Esophagus mucosa (tissue), 1 donor: ENCODE data around the gene MYOF. TPM values are rescaled to one million over a fixed set of nuclear protein-coding genes. Genes with fewer than 3 reads are reported as not detected.
"Not testable (repeated sequence)": the region's sequence is repeated elsewhere in the genome, so short reads cannot be mapped to it uniquely, and the experiment has no call there.

Experiments
- ATAC-seq: fragments of 200-7000 bp; cut with Tn5 transposase; one replicate; pipeline ENCODE4 v1.9.1; 2020
- total RNA-seq: library from RNA; stranded (reverse); gene quantifications from one replicate; pipeline ENCODE4 v1.2.4, GENCODE V29; 2023
- donor health status: DM: yes; HTN: yes; CAD: no.

MYOF gene
- total RNA-seq, 1 donor from 2014 or later = 134 TPM

- no peak for ATAC-seq
Measured at GRCh38 chr10:93420091-93420490, 62.0 kb downstream of the MYOF start.

DNA sequence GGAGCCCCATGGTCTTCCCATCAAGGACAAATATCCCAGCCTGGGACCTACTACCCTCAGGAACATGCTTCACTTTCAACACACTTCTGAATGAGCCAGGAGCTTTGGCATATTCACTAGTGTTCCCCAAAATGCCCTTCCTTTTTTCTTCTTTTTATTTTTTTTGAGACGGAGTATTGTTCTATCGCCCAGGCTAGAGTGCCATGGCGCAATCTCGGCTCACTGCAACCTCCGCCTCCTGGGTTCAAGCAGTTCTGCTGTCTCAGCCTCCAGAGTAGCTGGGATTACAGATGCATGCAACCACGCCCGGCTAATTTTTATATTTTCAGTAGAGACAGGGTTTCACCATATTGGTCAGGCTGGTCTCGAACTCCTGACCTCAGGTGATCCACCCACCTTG, 63.1 kb downstream of the MYOF start:
- not testable (repeated sequence) for ATAC-seq

DNA sequence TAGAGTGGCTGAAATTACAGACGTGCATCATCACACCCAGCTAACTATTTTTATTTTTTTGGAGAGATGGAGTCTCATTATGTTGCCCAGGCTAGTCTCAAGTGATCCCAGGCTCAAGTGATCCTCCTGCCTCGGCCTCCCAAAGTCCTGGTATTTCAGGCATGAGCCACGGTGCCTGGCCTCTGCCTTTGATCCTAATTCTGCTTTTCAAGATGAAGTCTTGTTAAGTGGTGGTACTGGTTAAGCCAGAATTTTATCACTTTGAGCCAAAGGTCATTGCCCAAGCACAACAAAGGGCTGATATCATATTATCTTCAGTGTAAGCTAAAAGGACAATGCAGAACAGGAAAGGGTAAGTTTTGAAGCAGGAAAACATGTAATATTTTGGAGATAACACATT, 64.2 kb downstream of the MYOF start:
- ATAC-seq = no peak

DNA sequence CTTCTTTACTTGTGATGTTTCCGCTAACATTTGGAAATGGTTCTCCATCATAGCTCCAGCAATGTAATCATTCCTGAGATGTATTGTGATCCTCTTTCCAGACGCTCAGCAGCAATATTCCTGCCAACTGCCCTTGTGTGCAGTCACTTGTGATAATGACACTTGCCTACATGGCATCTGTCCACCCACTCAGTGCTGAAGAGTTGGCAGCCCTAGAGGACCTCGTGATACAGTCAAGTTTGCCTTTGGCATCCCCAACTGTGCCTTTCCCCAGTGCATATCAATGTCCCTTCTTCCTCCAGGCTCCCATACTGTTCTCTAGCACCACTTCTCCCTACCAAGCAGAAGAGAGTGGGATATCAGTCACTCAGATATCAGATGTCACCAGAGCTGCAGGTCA, 64.9 kb downstream of the MYOF start:
- no peak for ATAC-seq

- no peak for ATAC-seq
Measured at GRCh38 chr10:93416824-93417223, 65.3 kb downstream of the MYOF start.

DNA sequence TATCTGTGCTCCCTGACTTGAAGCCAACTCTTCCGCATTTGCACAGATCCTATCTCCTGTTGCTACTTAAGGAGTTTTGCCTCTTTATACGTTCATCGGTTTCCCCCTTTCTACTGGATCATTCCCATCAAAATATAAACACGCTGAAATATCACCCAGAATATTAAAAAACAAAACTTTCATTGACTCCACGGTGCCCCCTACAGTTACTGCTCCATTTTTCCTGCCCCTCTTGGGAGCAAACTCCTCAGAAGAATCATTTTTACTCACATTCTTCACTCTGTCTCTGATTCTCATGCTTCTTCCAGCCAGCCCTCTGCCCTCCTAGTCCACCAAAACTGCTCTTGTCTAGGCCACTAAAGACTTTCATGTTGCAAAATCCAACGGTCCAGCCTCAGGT, 66.4 kb downstream of the MYOF start:
- no peak for ATAC-seq

GRCh38 chr10:93413252-93413689, 68.9 kb downstream of the MYOF start:
- peak; percentile 86 for ATAC-seq

- ATAC-seq = no peak
Measured at GRCh38 chr10:93412801-93413200, 69.3 kb downstream of the MYOF start.

GRCh38 chr10:93410697-93411348, 71.3 kb downstream of the MYOF start:
- no peak for ATAC-seq

DNA sequence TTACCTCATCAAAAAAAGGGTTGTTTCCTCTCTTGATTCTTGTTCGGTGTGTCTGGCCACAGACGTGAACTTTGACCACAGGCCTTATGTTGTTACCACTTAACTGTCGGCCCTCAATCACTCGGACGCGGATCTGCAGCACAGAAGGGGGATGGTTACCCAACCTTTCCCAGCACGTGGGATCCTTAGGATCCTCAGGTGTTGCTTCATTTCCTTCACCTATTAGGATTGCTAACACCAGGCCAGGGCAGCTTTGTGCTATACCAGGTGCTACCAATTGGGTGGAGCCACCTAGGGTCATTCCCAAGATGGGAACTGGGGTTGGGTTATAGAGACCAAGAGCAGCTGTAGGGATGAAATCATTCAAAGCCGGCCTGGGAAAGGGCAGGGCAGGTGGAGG, 73.4 kb downstream of the MYOF start:
- ATAC-seq = no peak

DNA sequence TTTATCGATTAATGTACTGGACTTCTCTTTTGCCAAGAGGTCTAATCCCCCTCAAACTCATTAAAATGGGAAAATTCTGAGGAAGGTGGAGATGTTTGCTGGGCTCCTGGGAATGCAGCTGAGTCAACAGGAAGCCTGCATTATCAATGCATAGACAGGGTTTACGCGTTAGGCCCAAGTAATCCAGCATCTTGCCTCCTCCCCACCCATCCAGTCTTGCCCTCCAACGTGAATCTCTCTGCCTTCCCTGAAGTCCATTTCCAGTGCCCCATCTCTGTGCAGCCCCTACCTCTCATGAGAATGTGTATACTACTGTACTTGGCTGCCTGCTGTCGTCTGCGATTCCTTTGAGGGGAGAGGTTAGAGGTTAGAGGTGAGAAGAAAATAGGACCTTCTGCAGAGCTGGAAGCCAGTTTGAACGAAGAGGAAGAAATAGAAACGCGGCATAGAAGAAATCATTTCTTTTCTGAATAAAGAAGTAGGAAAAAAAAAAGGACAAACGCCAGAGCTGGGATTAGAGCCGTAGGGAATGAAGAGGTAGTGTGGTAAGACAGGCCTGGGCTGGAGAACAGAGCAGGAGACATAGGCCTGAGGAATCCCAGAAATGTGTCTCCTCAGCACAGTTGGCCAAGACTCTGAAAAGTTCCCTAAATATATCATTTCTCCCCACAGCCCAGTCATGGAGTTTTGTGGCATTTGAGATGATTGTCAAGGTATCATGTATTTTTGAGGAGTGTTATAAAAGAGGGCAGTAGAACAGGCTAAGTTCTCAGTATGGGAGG, 75.6 kb downstream of the MYOF start:
- peak; percentile 51 for ATAC-seq

DNA sequence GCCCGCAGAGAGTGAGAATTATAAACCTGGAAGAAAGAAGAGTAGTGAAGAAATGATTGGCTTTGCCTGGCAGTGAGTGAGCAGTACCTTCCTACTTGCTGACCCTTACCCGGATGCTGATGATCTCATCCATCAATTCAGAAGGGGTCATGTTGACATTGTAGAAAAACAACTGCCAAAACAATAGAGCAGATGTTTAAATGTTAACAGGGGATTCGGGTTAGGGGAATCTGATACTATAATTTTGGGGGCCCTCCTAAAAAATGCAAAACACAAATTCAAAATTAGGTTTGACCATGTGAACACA, 78.1 kb downstream of the MYOF start:
- no peak for ATAC-seq

- no peak for ATAC-seq
Measured at GRCh38 chr10:93403152-93404047, 78.7 kb downstream of the MYOF start.

- ATAC-seq = no peak
Measured at GRCh38 chr10:93402192-93402591, 79.9 kb downstream of the MYOF start.

GRCh38 chr10:93398528-93398927, 83.6 kb downstream of the MYOF start:
- no peak for ATAC-seq

- no peak for ATAC-seq
Measured at GRCh38 chr10:93397020-93397419, 85.1 kb downstream of the MYOF start.

DNA sequence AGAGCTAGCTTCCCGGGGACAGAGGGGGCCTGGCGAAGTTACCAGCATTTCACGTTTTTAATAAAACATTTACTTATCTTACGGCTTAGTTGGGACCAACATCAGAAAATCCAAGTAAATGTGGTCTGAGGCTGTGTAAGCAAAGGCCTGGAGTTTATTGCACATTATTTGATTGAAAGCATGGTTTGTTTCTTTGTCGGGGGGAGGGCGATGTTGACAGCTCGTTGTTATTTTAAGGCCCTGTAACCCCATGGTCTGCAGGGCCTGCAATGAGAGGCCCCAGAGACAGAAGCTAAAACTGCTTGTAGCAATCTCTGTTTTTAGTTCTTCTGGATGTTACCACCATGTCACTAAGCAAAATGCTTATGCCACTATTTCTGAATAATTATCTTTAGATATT, 88.9 kb downstream of the MYOF start:
- ATAC-seq = no peak

DNA sequence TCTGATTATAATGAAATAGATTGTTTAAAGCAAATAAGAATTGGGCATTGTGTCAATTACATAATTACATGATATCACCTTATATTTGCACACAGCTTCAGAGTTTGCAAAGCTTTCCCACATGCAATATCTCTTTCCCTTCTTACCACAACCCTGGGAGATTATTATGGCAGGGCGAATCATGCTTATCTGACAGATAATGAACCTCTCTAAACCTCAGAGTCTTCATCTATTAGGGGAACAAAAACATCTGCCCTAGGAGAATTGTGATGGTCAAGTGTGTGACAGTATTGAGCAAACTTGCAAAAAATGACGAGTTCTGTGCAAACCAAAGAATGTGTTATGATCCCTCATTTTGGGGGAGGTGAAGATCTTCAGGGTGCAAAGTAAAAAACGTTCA, 90.0 kb downstream of the MYOF start:
- ATAC-seq = no peak

DNA sequence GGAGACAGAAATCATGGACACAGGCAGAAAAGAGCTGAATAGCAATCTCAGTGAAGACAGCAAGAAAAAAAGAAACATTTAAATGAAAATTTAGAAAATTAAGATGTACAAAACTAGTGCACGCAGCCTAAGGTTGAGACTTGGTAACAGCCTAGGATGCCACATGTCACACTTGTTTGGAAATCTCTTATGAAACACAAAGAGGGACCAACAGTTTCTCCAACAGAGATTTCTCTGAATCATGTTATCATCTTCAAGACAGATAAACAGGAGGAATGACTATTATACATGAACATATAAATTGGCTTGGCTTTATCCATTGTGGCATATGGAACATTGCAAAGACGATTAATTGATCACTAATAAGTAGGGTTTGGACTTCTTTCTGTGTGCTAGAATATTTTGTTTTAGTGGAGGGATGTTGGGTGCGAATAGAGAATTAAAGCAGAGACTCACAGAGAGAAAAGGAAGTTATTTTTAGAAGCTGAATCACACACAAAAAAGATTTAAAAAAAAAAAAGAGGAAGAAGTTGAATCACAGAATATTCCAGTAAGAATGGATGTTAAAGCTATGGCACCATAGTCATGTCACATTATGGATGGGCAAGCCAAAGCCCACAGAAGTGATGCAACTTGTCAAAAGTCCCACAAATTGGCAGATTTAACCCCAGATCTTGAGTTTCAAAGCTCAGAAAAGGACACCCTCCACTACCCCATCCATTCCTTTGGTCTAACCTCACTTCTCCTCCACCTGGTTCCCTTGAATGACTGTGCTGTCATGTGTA, 91.6 kb downstream of the MYOF start:
- no peak for ATAC-seq

DNA sequence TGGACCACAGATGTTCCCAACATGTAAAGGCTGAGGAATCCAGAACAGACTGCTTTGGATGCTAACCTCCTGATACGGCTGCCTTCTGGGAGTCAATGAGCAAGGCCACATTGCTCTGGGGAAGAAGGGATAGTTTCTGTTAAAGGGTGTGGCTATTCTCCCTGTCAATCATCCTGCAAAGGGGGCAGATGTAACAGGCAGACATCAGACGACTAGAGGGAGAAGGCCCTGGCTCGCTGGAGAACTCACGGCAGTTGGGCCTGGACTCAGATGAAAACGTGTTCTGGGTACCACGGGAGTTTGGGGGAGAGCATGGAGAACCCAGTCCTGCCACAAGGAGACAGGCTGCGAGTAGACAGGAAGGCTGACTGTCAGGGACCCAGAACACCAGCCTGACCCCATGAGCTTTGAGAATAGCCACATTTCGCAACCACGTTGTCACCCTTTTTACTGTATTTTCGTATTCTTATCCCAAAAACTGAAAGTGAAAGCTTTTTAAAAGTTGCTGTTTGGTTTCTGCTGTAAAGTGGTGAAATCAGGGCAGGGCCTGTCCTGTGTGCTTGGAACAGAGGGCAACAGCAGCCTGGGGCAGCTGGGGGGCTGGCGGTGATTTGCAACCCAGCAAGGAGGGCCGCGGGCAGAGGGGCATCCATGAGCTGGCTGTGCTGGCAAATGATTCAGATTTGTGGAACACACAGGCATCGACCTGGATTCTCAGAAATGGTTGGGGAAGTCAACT, 95.3 kb downstream of the MYOF start:
- no peak for ATAC-seq

DNA sequence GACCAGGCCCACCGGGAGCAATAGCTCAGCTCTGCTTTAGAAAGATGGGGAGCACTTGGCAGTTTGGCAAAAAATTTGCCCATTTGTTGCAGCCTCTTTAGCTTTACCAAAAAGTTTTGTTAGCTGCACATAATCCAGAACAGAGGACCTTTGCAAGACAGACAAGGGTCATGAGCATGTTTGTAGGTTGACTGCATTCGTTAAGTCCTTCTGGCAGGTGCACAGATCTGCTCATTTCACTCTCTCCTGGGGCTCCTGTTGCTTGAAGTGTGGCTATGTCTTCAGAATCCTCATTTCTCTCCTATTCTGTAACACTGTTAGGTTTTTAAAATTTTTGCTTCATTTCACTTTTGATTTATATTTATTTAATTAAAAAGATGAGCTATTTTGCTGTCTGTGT, 96.8 kb downstream of the MYOF start:
- no peak for ATAC-seq

DNA sequence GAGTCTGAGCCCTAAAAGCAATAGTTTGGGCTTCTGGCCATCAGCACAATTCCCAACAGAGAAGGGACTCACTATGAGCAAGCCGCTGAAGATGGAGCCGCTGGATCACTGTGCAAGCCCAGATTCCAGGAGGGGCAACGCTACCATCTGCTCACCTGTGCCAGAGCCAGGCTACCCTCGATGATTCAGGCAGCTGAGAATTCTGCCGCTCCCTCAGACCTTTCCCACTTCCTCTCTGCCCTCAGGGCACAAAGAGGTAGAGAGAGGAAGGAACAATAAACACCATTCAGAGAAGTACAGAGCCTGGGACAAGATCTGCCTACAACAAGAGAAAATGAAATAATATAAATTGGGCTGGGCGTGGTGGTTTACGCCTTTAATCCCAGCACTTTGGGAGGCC, 98.1 kb downstream of the MYOF start:
- ATAC-seq = peak; percentile 96
